Upper lobe of left lung (tissue), 6 donors: ENCODE data around the gene SEPSECS. TPM values are rescaled to one million over a fixed set of nuclear protein-coding genes. Genes with fewer than 3 reads are reported as not detected.

Source experiments
- ATAC-seq, 2 donors: fragments of 200-7000 bp; cut with Tn5 transposase; one replicate each; pipeline ENCODE4 v1.9.1; 2022; ENCODE audit warnings: mild to moderate bottlenecking in 2 of 2, moderate library complexity in 2 of 2; ENCODE audit not compliant: low FRiP score in 2 of 2
- DNase-seq, 2 donors: peaks; one replicate each; pipeline ENCODE4 v3.0.0-alpha.2; 2019 to 2020
- H3K27ac ChIP-seq, 4 donors: fragments of 200-600 bp; sonication (generic); one replicate each; pipeline ENCODE4 v1.5.1; 2016 to 2019
- H3K27me3 ChIP-seq, 4 donors: fragments of 200-600 bp; sonication (generic); one replicate each; pipeline ENCODE4 v1.5.1; 2017 to 2019
- H3K36me3 ChIP-seq, 4 donors: fragments of 200-600 bp; sonication (generic); one replicate each; pipeline ENCODE4 v1.5.1; 2016 to 2019
- H3K4me1 ChIP-seq, 4 donors: fragments of 200-600 bp; sonication (generic); one replicate each; pipeline ENCODE4 v1.5.1; 2018 to 2019
- H3K4me3 ChIP-seq, 4 donors: fragments of 200-600 bp; sonication (generic); one replicate each; pipeline ENCODE4 v1.5.1; 2017 to 2019; ENCODE audit warnings: mild to moderate bottlenecking in 2 of 4, moderate library complexity in 1 of 4
- H3K9me3 ChIP-seq, 4 donors: fragments of 200-600 bp; sonication (generic); one replicate each; pipeline ENCODE4 v1.5.1; 2018 to 2019
- CTCF ChIP-seq, 6 experiments: fragments of 450-650 bp in 4 of 6; fragments of 200-600 bp in 2 of 6; sonication (generic) in 2 of 6; IDR thresholded peaks; one replicate each; pipeline ENCODE4 v1.5.1; 2016 to 2019; ENCODE audit warnings: antibody characterized with exemption in 6 of 6
- EP300 ChIP-seq, 4 donors: sonication (generic); formaldehyde crosslinking; IDR thresholded peaks; one replicate each; pipeline ENCODE4 v1.5.1; 2017; ENCODE audit warnings: antibody characterized with exemption in 4 of 4, control low read depth in 2 of 4
- POLR2A ChIP-seq, 4 donors: fragments of 450-650 bp; IDR thresholded peaks; one replicate each; pipeline ENCODE4 v1.5.1; 2016 to 2017; ENCODE audit warnings: antibody characterized with exemption in 4 of 4, mild to moderate bottlenecking in 2 of 4
- POLR2AphosphoS5 ChIP-seq, 2 donors: sonication (generic); formaldehyde crosslinking; IDR thresholded peaks; one replicate each; pipeline ENCODE4 v1.5.1; 2017; ENCODE audit warnings: antibody characterized with exemption in 2 of 2
- WGBS, 2 donors: methylation state at CpG; one replicate each; pipeline ENCODE4 v1.1.5; 2017 to 2018; 5-methylcytosine and 5-hydroxymethylcytosine counted together
- total RNA-seq, 6 donors: library from RNA; depleted of rRNA in 4 of 6; stranded (reverse); fragments of >200 nt in 4 of 6; gene quantifications; one replicate each; pipeline versions ENCODE4 v1.1.0 to v1.2.1, GENCODE V29; 2016 to 2021
- donor health status: DM: no; HTN: no; CAD: no; lungs with moderate emphysema.
- donor health status: DM: no; HTN: yes; CAD: no; lungs with severe emphysema.

SEPSECS gene
- total RNA-seq, 6 donors from 2014 or later, result 4.9 to 19.3 (median 8.9) TPM

GRCh38 chr4:25154594-25155265 is 5.5 kb downstream of the SEPSECS start:
- TF ChIP-seq POLR2AphosphoS5 (IDR thresholded peaks at IDR 0.05), result no peak
- TF ChIP-seq POLR2A (IDR thresholded peaks at IDR 0.05), result no peak
- no peak for TF ChIP-seq EP300 (IDR thresholded peaks at IDR 0.05)
- TF ChIP-seq CTCF (IDR thresholded peaks at IDR 0.05), result no peak
- DNase-seq (no peak), ATAC-seq (no peak)
- Histone ChIP-seq H3K27ac (no peak overlapping the region), H3K9me3 (no peaks in the 10 kb centered on the region), H3K27me3 (no peaks in the 10 kb centered on the region), H3K4me1 (peaks cover 4 to 10% (median 6%) of the 10 kb centered on the region in 4 donors), H3K4me3 (no peak overlapping the region), H3K36me3 (peaks cover 0 to 42% (median 5%) of the 10 kb centered on the region in 4 donors)
- WGBS, 2 donors, result 94 to 95% methylated on average over 4 of the region's 4 CpGs

- TF ChIP-seq POLR2AphosphoS5 (IDR thresholded peaks at IDR 0.05) (no peak), EP300 (IDR thresholded peaks at IDR 0.05) (no peak), POLR2A (IDR thresholded peaks at IDR 0.05) (no peak), CTCF (IDR thresholded peaks at IDR 0.05) (no peak)
- Histone ChIP-seq H3K36me3 (peaks cover 0 to 19% (median 2%) of the 10 kb centered on the region in 4 donors), H3K4me3 (no peak overlapping the region), H3K9me3 (no peaks in the 10 kb centered on the region), H3K4me1 (no peaks in the 10 kb centered on the region), H3K27ac (no peak overlapping the region), H3K27me3 (no peaks in the 10 kb centered on the region)
- WGBS, 2 donors, result 54 to 57% methylated on average over 1 of the region's 1 CpG
- ATAC-seq (no peak), DNase-seq (no peak)
Observed at GRCh38 chr4:25146076-25146475, 14.2 kb downstream of the SEPSECS start.

GRCh38 chr4:25144870-25145481 is 15.3 kb downstream of the SEPSECS start:
- TF ChIP-seq EP300 (IDR thresholded peaks at IDR 0.05) (no peak), CTCF (IDR thresholded peaks at IDR 0.05) (peak in 2 of 6 experiments; percentile 7 to 26)
- H3K36me3 ChIP-seq, result peaks cover 0 to 11% (median 2%) of the 10 kb centered on the region in 4 donors

GRCh38 chr4:25142468-25142867 is 17.8 kb downstream of the SEPSECS start:
- no peak for TF ChIP-seq POLR2AphosphoS5 (IDR thresholded peaks at IDR 0.05)
- TF ChIP-seq EP300 (IDR thresholded peaks at IDR 0.05), result no peak
- TF ChIP-seq CTCF (IDR thresholded peaks at IDR 0.05), result no peak
- no peak for TF ChIP-seq POLR2A (IDR thresholded peaks at IDR 0.05)
- no peaks in the 10 kb centered on the region for H3K9me3 ChIP-seq
- WGBS, 2 donors, result 95 to 96% methylated on average over 4 of the region's 4 CpGs
- no peaks in the 10 kb centered on the region for H3K4me1 ChIP-seq
- ATAC-seq, result no peak
- peaks cover 0 to 11% (median 2%) of the 10 kb centered on the region in 4 donors for H3K36me3 ChIP-seq
- no peak overlapping the region for H3K4me3 ChIP-seq
- no peaks in the 10 kb centered on the region for H3K27me3 ChIP-seq
- no peak for DNase-seq
- no peak overlapping the region for H3K27ac ChIP-seq

More at GRCh38 chr4:25144870-25145481, 15.3 kb downstream of the SEPSECS start:
- Histone ChIP-seq H3K4me3 (no peak overlapping the region), H3K27ac (no peak overlapping the region), H3K4me1 (no peaks in the 10 kb centered on the region), H3K27me3 (no peaks in the 10 kb centered on the region), H3K9me3 (no peaks in the 10 kb centered on the region)
- DNase-seq (no peak), ATAC-seq (no peak)
- 9 to 17% methylated on average over 1 of the region's 1 CpG for WGBS, 2 donors
